Measurements from ENCODE around the gene TNS1. TPM values are rescaled to one million over a fixed set of nuclear protein-coding genes. Genes with fewer than 3 reads are reported as not detected.
A peak's percentile ranks its signal among the peaks of the same experiment; 100 is the strongest.

Gene TNS1
- total RNA-seq, 1 experiment from 2014 or later: 3.4 TPM

- no peak overlapping the region for H3K56ac ChIP-seq (ENCODE audit: insufficient read length, low read depth, low read length)
- no peak overlapping the region for H3K14ac ChIP-seq (ENCODE audit: insufficient read depth, low read length)
- no peak overlapping the region for H2AK5ac ChIP-seq (ENCODE audit: insufficient read length, low read length)
- no peak overlapping the region for H3K23ac ChIP-seq (ENCODE audit: insufficient read length, low read depth, low read length)
- no peaks in the 10 kb centered on the region for H4K20me1 ChIP-seq (ENCODE audit: control insufficient read depth, insufficient read depth, insufficient read length)
- H4K5ac ChIP-seq (ENCODE audit: insufficient read length, low read depth, low read length): no peak overlapping the region
- no peak overlapping the region for H3T11ph ChIP-seq (ENCODE audit: low read length)
- H4K8ac ChIP-seq (replicated peaks; ENCODE audit: insufficient read length, low read depth, low read length): no peak overlapping the region
- peak overlapping the region; percentile 10 for H3K4me2 ChIP-seq (ENCODE audit: insufficient read depth, insufficient read length, low read length)
- Mint-ChIP-seq H3K36me3 (ENCODE audit: insufficient read depth in 1 of 3, low read depth in 3 of 3) (no peaks in the 10 kb centered on the region), H3K9me3 (no peaks in the 10 kb centered on the region; a peak in 1 of 5 replicates), H3K27me3 (ENCODE audit: low read depth) (peaks cover 1% of the 10 kb centered on the region; the same call in 1 of the 2 replicates), H3K4me3 (peak overlapping the region in 1 of 2 experiments; percentile 22; a peak in 1 of 5 replicates), H3K27ac (peak overlapping the region in 2 of 3 experiments; percentile 24 to 64; a peak in 3 of 7 replicates), H3K4me1 (peaks cover 45 to 54% of the 10 kb centered on the region in 2 experiments)
- H3K27ac ChIP-seq (ENCODE audit: insufficient read length, low read depth, low read length): no peak overlapping the region
- no peaks in the 10 kb centered on the region for H3K23me2 ChIP-seq (ENCODE audit: insufficient read length, low read depth, low read length, poor library complexity, severe bottlenecking)
- H4K91ac ChIP-seq (ENCODE audit: insufficient read length, low read depth, low read length): no peak overlapping the region
- no peak for TF ChIP-seq CTCF (conservative IDR thresholded peaks at IDR 0.05)
- WGBS (ENCODE audit: extremely low coverage, insufficient read length, low lambda C conversion rate): no CpG with 5 or more reads among the region's 10 CpGs
- no peak overlapping the region for H2BK20ac ChIP-seq (ENCODE audit: low read depth, low read length, poor library complexity, severe bottlenecking)
- H3K18ac ChIP-seq (ENCODE audit: insufficient read length, low read depth, low read length): no peak overlapping the region
- no peak overlapping the region for H3K4ac ChIP-seq (ENCODE audit: low read depth, low read length)
- no peak for DNase-seq
- peaks cover 24% of the 10 kb centered on the region; the same call in 1 of the 2 replicates for H3K4me1 ChIP-seq (ENCODE audit: insufficient read depth, low read length)
- no peak overlapping the region for H2BK5ac ChIP-seq (ENCODE audit: insufficient read length, low read length)
- no peak overlapping the region for H2BK12ac ChIP-seq (ENCODE audit: insufficient read length, low read depth, low read length)
- H3K27me3 ChIP-seq (ENCODE audit: insufficient read depth, low read length): no peaks in the 10 kb centered on the region
- H3K79me1 ChIP-seq (ENCODE audit: insufficient read depth, low read depth, low read length, poor library complexity, severe bottlenecking): no peaks in the 10 kb centered on the region
- no peak overlapping the region for H2AFZ ChIP-seq (ENCODE audit: low read length)
- no peak overlapping the region for H2BK120ac ChIP-seq (ENCODE audit: low read depth, low read length, poor library complexity, severe bottlenecking)
- no peak overlapping the region for H2BK15ac ChIP-seq (ENCODE audit: low read depth, low read length)
- H3K79me2 ChIP-seq (ENCODE audit: insufficient read depth, low read length): no peaks in the 10 kb centered on the region
- H3K9me3 ChIP-seq (ENCODE audit: control insufficient read depth, low read depth, low read length): no peaks in the 10 kb centered on the region
- H3K9ac ChIP-seq (ENCODE audit: extremely low read depth, insufficient read length, low read length): no peak overlapping the region
Observed at GRCh38 chr2:217935901-217936684, 66.7 kb downstream of the TNS1 start.
